MM.1S (cell line): Measurements from ENCODE around the gene MEGF11.

Source experiments
- DNase-seq: peaks from one replicate; pipeline ENCODE4 v3.0.0-alpha.2; 2015
- H2AFZ ChIP-seq: fragments of 300-600 bp; sonication (generic); 2 replicates; pipeline ENCODE4 v1.6.0; 2016; ENCODE audit warnings: antibody characterized with exemption, low read length
- H3F3A ChIP-seq: fragments of 300-600 bp; sonication (generic); 2 replicates; pipeline ENCODE4 v1.6.1; 2016; ENCODE audit warnings: mild to moderate bottlenecking, antibody characterized with exemption, low read length, moderate library complexity, mixed read lengths; ENCODE audit not compliant: insufficient read depth
- H3K27ac ChIP-seq: fragments of 300-600 bp; sonication (generic); 2 replicates; pipeline ENCODE4 v1.5.1; 2016; ENCODE audit warnings: mild to moderate bottlenecking, low read length
- H3K27me3 ChIP-seq: fragments of 300-600 bp; sonication (generic); replicated peaks from 2 replicates; pipeline ENCODE4 v1.6.0; 2016; ENCODE audit warnings: low read length; ENCODE audit not compliant: insufficient read depth
- H3K36me3 ChIP-seq: fragments of 300-600 bp; sonication (generic); replicated peaks from 2 replicates; pipeline ENCODE4 v1.6.1; 2016; ENCODE audit warnings: mild to moderate bottlenecking, low read length, mixed read lengths; ENCODE audit not compliant: insufficient read depth
- H3K4me1 ChIP-seq: fragments of 300-600 bp; sonication (generic); 2 replicates; pipeline ENCODE4 v1.6.1; 2016; ENCODE audit warnings: low read length, mixed read lengths
- H3K4me2 ChIP-seq: fragments of 300-600 bp; sonication (generic); 2 replicates; pipeline ENCODE4 v1.6.0; 2016; ENCODE audit warnings: low read depth, low read length
- H3K4me3 ChIP-seq: fragments of 300-600 bp; sonication (generic); 2 replicates; pipeline ENCODE4 v1.5.1; 2016; ENCODE audit warnings: low read length, mixed read lengths
- H3K79me2 ChIP-seq: fragments of 300-600 bp; sonication (generic); 2 replicates; pipeline ENCODE4 v1.6.1; 2016; ENCODE audit warnings: mixed run types, low read length, mixed read lengths
- H3K9ac ChIP-seq: fragments of 300-600 bp; sonication (generic); 2 replicates; pipeline ENCODE4 v1.6.1; 2016; ENCODE audit warnings: low read length, mixed read lengths
- H3K9me2 ChIP-seq: fragments of 300-600 bp; sonication (generic); replicated peaks from 2 replicates; pipeline ENCODE4 v1.6.1; 2016; ENCODE audit warnings: mild to moderate bottlenecking, low read length, mixed read lengths; ENCODE audit not compliant: insufficient read depth
- H3K9me3 ChIP-seq: fragments of 300-600 bp; sonication (generic); replicated peaks from 2 replicates; pipeline ENCODE4 v1.6.1; 2016; ENCODE audit warnings: mild to moderate bottlenecking, low read length, mixed read lengths; ENCODE audit not compliant: insufficient read depth
- H4K20me1 ChIP-seq: fragments of 300-600 bp; sonication (generic); 2 replicates; pipeline ENCODE4 v1.6.1; 2016; ENCODE audit warnings: mild to moderate bottlenecking, low read length, moderate library complexity, mixed read lengths; ENCODE audit not compliant: insufficient read depth
- EZH2 ChIP-seq: fragments of 300-600 bp; sonication (generic); optimal IDR thresholded peaks from 2 replicates; pipeline ENCODE3; 2017; ENCODE audit warnings: low read depth, mild to moderate bottlenecking, antibody characterized with exemption, low read length, mixed read lengths
- EZH2phosphoT487 ChIP-seq: fragments of 300-600 bp; sonication (generic); IDR thresholded peaks from 2 replicates; pipeline ENCODE4 v1.6.1; 2018; ENCODE audit warnings: antibody characterized with exemption, low read length
- TF ChIP-seq, protein P1 (sequence below): fragments of 300-600 bp; sonication (generic); IDR thresholded peaks from 2 replicates; pipeline ENCODE4 v1.5.1; 2016; ENCODE audit warnings: antibody characterized with exemption, low read length, mixed read lengths

MEGF11 gene

DNA sequence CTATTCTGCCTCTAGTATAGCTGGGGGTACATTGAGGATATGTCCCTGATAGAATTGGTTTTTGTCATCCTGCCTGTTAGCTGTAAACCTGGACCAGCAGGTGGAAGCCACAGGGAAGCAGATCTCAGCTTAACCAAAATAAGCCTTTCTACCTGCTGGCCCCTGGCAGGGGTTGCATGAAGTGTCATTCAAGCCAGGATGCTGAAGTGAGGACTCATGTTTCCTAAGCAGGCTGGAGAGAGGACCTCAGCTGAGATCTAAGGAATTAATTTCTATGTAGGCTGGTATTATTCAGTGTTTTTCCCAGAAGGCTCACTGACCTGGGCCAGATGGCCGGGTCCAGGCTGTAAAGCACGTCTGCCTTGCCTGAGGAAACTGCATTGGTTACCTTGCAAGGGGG, 128.9 kb downstream of the MEGF11 start:
- TF ChIP-seq EZH2: no peak
- Histone ChIP-seq H3K27ac (no peak overlapping the region), H4K20me1 (no peaks in the 10 kb centered on the region), H3K4me2 (no peak overlapping the region), H3K36me3 (no peaks in the 10 kb centered on the region), H2AFZ (no peak overlapping the region), H3F3A (no peaks in the 10 kb centered on the region), H3K79me2 (no peaks in the 10 kb centered on the region), H3K4me3 (no peak overlapping the region), H3K9ac (no peak overlapping the region), H3K9me3 (no peaks in the 10 kb centered on the region), H3K9me2 (no peaks in the 10 kb centered on the region), H3K4me1 (no peaks in the 10 kb centered on the region), H3K27me3 (peaks cover 43% of the 10 kb centered on the region)
- DNase-seq: no peak

DNA sequence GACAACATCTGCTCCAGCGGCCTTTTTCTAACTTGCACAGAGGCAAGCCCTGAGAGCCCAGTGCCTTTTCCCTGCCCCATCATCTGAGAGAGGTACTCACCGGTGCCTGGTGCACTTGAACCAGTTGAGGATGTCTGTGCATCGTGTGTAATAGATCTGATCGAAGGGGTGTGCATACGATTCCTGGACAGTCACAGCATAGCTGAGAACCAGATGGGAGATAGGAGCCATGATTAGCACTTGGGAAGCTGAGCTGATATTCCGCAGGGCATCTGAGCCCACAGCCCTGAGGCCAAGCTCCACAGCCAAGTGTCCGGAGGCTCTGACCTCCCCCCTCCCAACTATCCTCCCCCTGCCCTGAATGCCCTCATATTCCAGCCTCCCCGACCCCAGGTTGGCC, 129.8 kb downstream of the MEGF11 start:
- Histone ChIP-seq H3K9ac (no peak overlapping the region), H3K9me2 (no peaks in the 10 kb centered on the region), H3K27me3 (peaks cover 34% of the 10 kb centered on the region), H3K27ac (no peak overlapping the region), H3K4me1 (no peaks in the 10 kb centered on the region), H3K4me3 (no peak overlapping the region), H3K4me2 (no peak overlapping the region), H3K9me3 (no peaks in the 10 kb centered on the region), H2AFZ (no peak overlapping the region), H4K20me1 (no peaks in the 10 kb centered on the region), H3F3A (no peaks in the 10 kb centered on the region), H3K36me3 (no peaks in the 10 kb centered on the region), H3K79me2 (no peaks in the 10 kb centered on the region)
- TF ChIP-seq, protein P1, sequence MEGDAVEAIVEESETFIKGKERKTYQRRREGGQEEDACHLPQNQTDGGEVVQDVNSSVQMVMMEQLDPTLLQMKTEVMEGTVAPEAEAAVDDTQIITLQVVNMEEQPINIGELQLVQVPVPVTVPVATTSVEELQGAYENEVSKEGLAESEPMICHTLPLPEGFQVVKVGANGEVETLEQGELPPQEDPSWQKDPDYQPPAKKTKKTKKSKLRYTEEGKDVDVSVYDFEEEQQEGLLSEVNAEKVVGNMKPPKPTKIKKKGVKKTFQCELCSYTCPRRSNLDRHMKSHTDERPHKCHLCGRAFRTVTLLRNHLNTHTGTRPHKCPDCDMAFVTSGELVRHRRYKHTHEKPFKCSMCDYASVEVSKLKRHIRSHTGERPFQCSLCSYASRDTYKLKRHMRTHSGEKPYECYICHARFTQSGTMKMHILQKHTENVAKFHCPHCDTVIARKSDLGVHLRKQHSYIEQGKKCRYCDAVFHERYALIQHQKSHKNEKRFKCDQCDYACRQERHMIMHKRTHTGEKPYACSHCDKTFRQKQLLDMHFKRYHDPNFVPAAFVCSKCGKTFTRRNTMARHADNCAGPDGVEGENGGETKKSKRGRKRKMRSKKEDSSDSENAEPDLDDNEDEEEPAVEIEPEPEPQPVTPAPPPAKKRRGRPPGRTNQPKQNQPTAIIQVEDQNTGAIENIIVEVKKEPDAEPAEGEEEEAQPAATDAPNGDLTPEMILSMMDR: no peak
- TF ChIP-seq EZH2 (no peak), EZH2phosphoT487 (no peak)
- no peak for DNase-seq

DNA sequence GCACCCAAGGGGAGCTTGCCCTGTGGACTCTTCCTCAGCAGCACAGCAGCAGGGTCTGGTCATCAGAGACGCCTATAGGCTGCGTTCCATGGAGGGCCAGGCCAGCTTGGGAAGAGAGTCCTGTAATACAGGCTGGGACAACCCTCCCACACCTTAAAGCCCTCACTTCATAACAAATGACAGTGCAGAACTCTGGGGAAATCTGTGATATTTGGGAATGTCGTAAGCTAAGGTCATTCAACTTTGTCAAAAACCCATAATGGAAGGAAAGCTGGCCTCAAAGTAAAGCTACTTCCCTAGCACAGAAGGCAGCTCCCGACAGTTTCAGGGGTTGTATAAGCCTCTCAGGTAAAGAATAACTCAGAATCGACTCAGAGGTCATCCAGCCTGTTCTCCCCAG, 133.1 kb downstream of the MEGF11 start:
- Histone ChIP-seq H3K9me3 (no peaks in the 10 kb centered on the region), H3K36me3 (no peaks in the 10 kb centered on the region), H2AFZ (no peak overlapping the region), H3F3A (no peaks in the 10 kb centered on the region), H3K9me2 (no peaks in the 10 kb centered on the region), H3K4me2 (no peak overlapping the region), H3K27ac (no peak overlapping the region), H3K79me2 (no peaks in the 10 kb centered on the region), H4K20me1 (no peaks in the 10 kb centered on the region), H3K4me3 (no peak overlapping the region), H3K9ac (no peak overlapping the region), H3K4me1 (no peaks in the 10 kb centered on the region), H3K27me3 (peaks cover 11% of the 10 kb centered on the region; the same call in 1 of the 2 replicates)
- DNase-seq: no peak
- TF ChIP-seq, protein P1: no peak
- TF ChIP-seq EZH2 (no peak), EZH2phosphoT487 (no peak)

DNA sequence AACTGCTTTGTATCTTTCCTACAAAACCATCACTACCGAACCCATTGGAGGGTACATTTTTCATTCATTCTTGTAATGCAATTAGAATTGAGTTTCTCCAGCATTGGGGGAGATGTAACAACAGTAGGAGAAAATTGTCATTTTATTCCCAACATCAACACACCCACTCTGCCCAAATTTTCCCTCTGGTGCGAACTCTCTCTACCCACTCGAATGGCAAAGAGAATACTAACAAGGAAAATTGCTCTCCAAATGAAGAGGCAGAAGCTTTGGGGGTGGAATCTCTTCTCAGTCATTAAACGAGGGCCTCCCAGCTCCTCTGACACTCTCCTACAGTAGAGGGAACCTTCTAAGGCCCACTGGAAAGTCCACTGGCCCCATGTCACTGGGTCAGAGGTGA, 135.7 kb downstream of the MEGF11 start:
- H3K79me2 ChIP-seq: no peaks in the 10 kb centered on the region
- no peak for TF ChIP-seq EZH2
- TF ChIP-seq, protein P1: no peak
- no peak for TF ChIP-seq EZH2phosphoT487
- H3K27me3 ChIP-seq: peaks cover 8% of the 10 kb centered on the region; the same call in 1 of the 2 replicates

More for the DNA sequence above, 135.7 kb downstream of the MEGF11 start:
- Histone ChIP-seq H3K36me3 (no peaks in the 10 kb centered on the region), H3K9me3 (no peaks in the 10 kb centered on the region), H3K9ac (no peak overlapping the region), H3F3A (no peaks in the 10 kb centered on the region), H2AFZ (no peak overlapping the region), H3K27ac (no peak overlapping the region), H4K20me1 (no peaks in the 10 kb centered on the region), H3K4me2 (no peak overlapping the region), H3K4me1 (no peaks in the 10 kb centered on the region), H3K4me3 (no peak overlapping the region), H3K9me2 (no peaks in the 10 kb centered on the region)
- DNase-seq: no peak
